Measurements from ENCODE around the gene ATN1.
"Not testable (repeated sequence)": the region's sequence is repeated elsewhere in the genome, so short reads cannot be mapped to it uniquely, and the experiment has no call there.

The ATN1 gene

DNA sequence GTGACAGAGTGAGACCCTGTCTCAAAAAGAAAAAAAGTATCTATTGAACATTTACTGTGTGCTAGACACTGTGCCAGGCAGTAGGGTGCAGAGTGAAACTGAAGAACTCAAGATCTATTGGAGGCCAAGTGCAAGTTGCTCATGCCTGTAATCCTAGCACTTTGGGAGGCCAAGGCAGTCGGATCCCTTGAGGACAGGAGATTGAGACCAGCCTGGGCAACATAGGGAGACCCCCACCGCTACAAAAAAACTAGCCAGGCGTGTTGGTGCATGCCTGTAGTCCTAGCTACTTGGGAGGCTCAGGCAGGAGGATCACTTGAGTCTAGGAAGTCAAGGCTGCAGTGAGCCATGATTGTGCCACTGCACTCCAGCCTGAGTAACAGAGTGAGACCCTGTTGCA is 35.1 kb upstream of the ATN1 start:
- not testable (repeated sequence) for H3K27me3 Mint-ChIP-seq (ENCODE audit: low read depth); H3K36me3 Mint-ChIP-seq (ENCODE audit: low read depth); H3K9me3 Mint-ChIP-seq; DNase-seq (ENCODE audit: low spot score)
- peak overlapping the region; percentile 64 for H3K27ac Mint-ChIP-seq
- H3K4me1 Mint-ChIP-seq (ENCODE audit: low read depth) = peaks cover 12% of the 10 kb centered on the region
- H3K4me3 Mint-ChIP-seq = peak overlapping the region; percentile 21

DNA sequence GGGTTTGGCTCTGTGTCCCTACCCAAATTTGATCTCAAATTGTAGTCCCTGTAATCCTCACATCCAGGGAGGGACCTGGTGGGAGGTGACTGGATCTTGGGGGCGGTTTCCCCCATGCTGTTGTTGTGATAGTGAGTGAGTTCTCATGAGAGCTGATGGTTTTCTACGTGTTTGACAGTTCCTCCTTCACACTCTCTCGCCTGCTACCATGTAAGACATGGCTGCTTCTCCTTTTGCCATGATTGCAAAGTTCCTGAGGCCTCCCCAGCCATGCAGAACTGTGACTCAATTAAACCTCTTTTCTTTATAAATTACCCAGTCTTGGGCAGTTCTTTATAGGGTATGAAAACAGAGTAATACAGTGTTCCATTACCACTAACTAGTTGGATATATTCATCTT is 33.4 kb upstream of the ATN1 start:
- no peaks in the 10 kb centered on the region for H3K9me3 Mint-ChIP-seq
- H3K4me1 Mint-ChIP-seq (ENCODE audit: low read depth) = peaks cover 12% of the 10 kb centered on the region
- H3K27me3 Mint-ChIP-seq (ENCODE audit: low read depth) = no peaks in the 10 kb centered on the region
- H3K4me3 Mint-ChIP-seq = no peak overlapping the region
- no peak for DNase-seq (ENCODE audit: low spot score)
- no peak overlapping the region for H3K27ac Mint-ChIP-seq
- peaks cover 2% of the 10 kb centered on the region for H3K36me3 Mint-ChIP-seq (ENCODE audit: low read depth)

DNA sequence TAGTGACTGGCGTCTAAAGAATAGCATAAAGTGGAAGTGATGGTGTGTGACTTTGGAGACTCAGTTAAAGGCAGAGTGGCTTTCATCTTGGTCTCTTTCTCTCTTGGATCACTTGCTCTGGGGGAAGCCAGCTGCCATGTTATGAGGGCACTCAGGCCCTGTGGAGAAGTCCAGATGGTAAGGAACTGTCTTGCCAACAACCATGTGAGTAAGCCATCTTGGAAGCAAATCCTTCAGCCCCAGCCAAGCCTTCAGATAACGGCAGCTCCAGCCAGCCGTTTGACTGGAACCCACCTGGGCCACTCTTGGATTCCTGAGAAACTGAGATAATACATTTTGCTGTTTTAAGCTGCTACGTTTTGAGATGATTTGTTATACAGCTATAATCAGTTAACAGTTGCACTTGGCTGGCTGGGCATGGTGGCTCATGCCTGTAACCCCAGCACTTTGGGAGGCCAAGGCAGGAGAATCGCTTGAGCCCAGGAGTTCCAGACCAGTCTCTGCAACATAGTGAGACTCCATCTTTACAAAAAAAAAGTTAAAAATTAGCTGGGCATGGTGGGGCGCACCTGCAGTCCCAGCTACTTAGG is 30.8 kb upstream of the ATN1 start:
- Mint-ChIP-seq H3K9me3 (no peaks in the 10 kb centered on the region), H3K27me3 (ENCODE audit: low read depth) (no peaks in the 10 kb centered on the region), H3K4me3 (no peak overlapping the region), H3K36me3 (ENCODE audit: low read depth) (no peaks in the 10 kb centered on the region), H3K4me1 (ENCODE audit: low read depth) (peaks cover 10% of the 10 kb centered on the region), H3K27ac (no peak overlapping the region)
- DNase-seq (ENCODE audit: low spot score) = no peak

GRCh38 chr12:6899427-6899826 is 28.3 kb upstream of the ATN1 start:
- H3K9me3 Mint-ChIP-seq = no peaks in the 10 kb centered on the region
- H3K36me3 Mint-ChIP-seq (ENCODE audit: low read depth) = no peaks in the 10 kb centered on the region
- no peak overlapping the region for H3K4me3 Mint-ChIP-seq
- H3K27ac Mint-ChIP-seq = no peak overlapping the region
- no peak for DNase-seq (ENCODE audit: low spot score)
- H3K27me3 Mint-ChIP-seq (ENCODE audit: low read depth) = no peaks in the 10 kb centered on the region
- peaks cover 13% of the 10 kb centered on the region for H3K4me1 Mint-ChIP-seq (ENCODE audit: low read depth)

DNA sequence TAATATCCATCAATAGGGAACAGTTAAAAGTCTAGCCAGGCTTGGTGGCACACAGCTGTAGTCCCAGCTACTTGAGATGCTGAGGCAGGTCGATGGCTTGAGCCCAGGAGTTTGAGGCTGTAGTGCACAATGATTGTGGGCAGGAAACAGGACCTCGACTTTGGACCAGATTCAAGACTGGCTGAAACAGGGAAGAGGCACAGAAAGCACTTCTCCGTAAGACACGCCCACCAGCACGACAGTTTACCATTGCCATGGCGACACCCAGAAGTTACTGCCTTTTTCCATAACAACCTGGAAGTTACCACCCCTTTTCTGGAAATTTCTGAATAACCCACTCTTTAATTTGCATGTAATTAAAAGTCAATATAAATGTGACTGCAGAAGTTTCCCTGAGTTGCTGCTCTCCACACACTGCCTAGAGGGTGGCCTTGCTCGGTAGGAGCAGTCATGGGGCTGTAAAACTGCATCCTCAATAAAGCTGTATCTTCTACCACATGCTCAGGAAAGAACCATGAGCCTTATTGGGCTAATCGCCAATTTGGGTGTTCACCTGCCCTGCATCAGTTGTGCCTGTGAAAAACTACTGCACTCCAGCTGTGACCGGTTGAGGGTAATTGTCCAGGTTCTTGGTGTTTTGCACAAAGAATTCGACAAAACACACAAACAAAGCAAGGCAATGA is 27.8 kb upstream of the ATN1 start:
- Mint-ChIP-seq H3K4me1 (ENCODE audit: low read depth) (peaks cover 13% of the 10 kb centered on the region), H3K27me3 (ENCODE audit: low read depth) (no peaks in the 10 kb centered on the region), H3K36me3 (ENCODE audit: low read depth) (no peaks in the 10 kb centered on the region), H3K27ac (no peak overlapping the region), H3K9me3 (no peaks in the 10 kb centered on the region), H3K4me3 (no peak overlapping the region)
- no peak for DNase-seq (ENCODE audit: low spot score)

DNA sequence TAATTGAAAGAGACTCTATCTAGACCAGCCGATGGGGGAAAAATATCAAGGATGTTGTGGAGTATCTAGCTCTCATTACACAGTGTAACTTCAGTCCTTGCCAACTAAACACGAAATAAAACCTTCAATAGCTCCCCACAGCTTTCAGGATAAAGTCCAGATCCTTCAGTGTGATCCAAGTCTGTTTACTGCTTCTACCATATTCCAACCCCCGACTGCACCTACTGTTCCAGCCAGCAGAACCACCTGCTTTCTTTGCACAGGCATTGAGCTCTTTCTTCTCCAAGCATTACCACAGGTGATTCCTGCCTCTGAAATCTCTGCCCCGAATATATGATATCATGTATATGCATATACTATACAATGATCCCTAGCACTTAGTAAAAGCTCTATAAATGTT is 25.3 kb upstream of the ATN1 start:
- DNase-seq (ENCODE audit: low spot score) = no peak
- Mint-ChIP-seq H3K36me3 (ENCODE audit: low read depth) (no peaks in the 10 kb centered on the region), H3K27me3 (ENCODE audit: low read depth) (no peaks in the 10 kb centered on the region), H3K4me1 (ENCODE audit: low read depth) (peaks cover 13% of the 10 kb centered on the region), H3K27ac (no peak overlapping the region), H3K9me3 (no peaks in the 10 kb centered on the region), H3K4me3 (no peak overlapping the region)

DNA sequence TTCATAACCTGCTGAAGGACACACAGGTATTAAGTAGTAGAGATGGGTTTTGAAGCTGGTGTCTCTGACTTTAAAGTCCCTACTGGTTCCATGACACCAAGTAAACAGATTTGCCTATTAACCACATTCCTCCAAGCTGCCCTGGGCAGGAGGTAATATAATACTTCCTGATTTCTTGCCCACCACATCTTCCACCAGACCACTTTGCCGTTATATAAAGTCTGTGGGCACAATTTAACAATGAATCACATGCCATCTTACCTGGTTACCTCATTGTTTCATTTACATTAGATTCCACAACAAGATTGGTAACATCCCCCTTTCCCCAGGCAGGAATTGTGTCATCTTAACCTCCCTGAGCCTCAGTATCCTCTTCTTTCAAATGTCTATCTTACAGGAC is 24.0 kb upstream of the ATN1 start:
- no peak for DNase-seq (ENCODE audit: low spot score)
- Mint-ChIP-seq H3K36me3 (ENCODE audit: low read depth) (no peaks in the 10 kb centered on the region), H3K4me3 (no peak overlapping the region), H3K27ac (no peak overlapping the region), H3K9me3 (no peaks in the 10 kb centered on the region), H3K27me3 (ENCODE audit: low read depth) (no peaks in the 10 kb centered on the region), H3K4me1 (ENCODE audit: low read depth) (peaks cover 13% of the 10 kb centered on the region)

DNA sequence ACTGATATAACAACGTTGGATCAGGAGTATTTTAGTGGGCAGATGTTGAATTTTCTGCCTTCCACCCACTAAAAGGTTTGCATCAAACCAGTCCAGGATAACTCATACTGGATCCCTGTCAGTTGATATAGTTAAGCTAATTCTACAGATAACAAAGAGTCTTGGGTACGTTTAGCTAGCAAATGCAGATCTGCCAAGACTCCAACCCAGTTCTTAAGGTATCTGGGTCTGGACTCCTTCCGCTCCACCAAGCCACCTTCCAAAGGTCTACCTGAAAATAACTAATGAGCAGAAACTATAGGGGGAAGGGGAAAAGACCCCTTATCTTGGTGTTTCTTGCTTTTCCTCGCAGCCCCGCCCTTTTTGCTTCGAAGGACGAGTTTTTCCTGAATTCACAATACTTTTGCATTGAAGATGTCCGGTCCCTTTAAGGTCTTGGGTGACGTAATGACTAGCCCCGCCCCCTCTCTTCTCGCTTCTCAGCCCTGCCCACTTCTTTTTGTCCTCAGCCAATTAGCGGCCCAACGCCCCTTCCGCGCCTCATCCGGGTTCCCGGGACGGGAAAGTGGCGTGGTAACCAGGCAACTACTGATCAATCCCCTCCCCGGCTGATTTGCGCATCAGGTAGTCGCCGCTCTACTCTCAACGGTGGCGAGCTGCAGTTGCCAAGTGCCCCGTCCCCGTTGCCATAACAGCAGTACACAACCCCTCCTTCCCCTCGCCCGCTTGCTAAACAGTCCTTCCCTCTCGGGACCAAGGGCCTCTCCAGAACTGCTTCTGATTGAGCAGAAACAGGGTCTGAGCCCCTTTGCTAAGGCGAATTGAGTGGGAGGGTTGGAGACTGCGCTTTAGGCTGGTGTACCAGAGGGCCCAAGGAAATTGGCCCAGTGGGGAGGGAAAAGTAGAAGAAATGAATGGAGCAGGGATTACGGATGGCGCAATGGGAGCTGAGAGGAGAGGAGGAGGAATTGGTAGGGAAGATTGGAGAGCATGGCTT is 23.2 kb upstream of the ATN1 start, which contains the start of gene LRRC23:
Gene LRRC23, plus strand, starts transcription at position 543 of the 997 bp plus-strand sequence. CDS start 812 bp downstream, outside the sequence.
- DNase-seq (ENCODE audit: low spot score) = peak; percentile 97
- Mint-ChIP-seq H3K27ac (no peak within 1 kb of the TSS), H3K36me3 (ENCODE audit: low read depth) (no peaks in the 10 kb centered on the region), H3K4me3 (no peak within 1 kb of the TSS), H3K27me3 (ENCODE audit: low read depth) (no peaks in the 10 kb centered on the region), H3K9me3 (no peaks in the 10 kb centered on the region), H3K4me1 (ENCODE audit: low read depth) (peaks cover 11% of the 10 kb centered on the region)

GRCh38 chr12:6905414-6906040 is 22.2 kb upstream of the ATN1 start:
- Mint-ChIP-seq H3K4me1 (ENCODE audit: low read depth) (peaks cover 3% of the 10 kb centered on the region), H3K36me3 (ENCODE audit: low read depth) (no peaks in the 10 kb centered on the region), H3K27me3 (ENCODE audit: low read depth) (no peaks in the 10 kb centered on the region), H3K4me3 (no peak overlapping the region), H3K9me3 (no peaks in the 10 kb centered on the region), H3K27ac (no peak overlapping the region)
- no peak for DNase-seq (ENCODE audit: low spot score)

DNA sequence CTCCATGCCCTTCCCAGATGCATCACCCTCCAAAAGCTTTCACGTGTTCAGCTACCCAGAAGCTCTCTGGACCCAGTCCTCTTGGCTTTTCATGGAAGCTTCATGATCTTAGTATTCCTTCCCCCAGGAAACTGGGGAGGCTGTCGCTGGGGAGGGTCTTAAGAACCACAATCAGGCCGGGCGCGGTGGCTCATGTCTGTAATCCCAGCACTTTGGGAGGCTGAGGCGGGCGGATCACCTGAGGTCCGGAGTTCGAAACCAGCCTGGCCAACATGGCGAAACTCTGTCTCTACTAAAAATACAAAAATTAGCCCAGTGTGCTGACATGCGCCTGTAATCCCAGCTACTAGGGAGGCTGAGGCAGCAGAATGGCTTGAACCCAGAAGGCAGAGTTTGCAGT is 19.6 kb upstream of the ATN1 start:
- not testable (repeated sequence) for H3K4me1 Mint-ChIP-seq (ENCODE audit: low read depth); H3K27ac Mint-ChIP-seq; H3K4me3 Mint-ChIP-seq; DNase-seq (ENCODE audit: low spot score); H3K36me3 Mint-ChIP-seq (ENCODE audit: low read depth); H3K27me3 Mint-ChIP-seq (ENCODE audit: low read depth); H3K9me3 Mint-ChIP-seq

GRCh38 chr12:6909421-6910145 is 18.2 kb upstream of the ATN1 start:
- Mint-ChIP-seq H3K4me1 (ENCODE audit: low read depth) (peaks cover 7% of the 10 kb centered on the region), H3K27me3 (ENCODE audit: low read depth) (no peaks in the 10 kb centered on the region), H3K4me3 (no peak overlapping the region), H3K36me3 (ENCODE audit: low read depth) (no peaks in the 10 kb centered on the region), H3K27ac (no peak overlapping the region), H3K9me3 (no peaks in the 10 kb centered on the region)
- DNase-seq (ENCODE audit: low spot score) = no peak

DNA sequence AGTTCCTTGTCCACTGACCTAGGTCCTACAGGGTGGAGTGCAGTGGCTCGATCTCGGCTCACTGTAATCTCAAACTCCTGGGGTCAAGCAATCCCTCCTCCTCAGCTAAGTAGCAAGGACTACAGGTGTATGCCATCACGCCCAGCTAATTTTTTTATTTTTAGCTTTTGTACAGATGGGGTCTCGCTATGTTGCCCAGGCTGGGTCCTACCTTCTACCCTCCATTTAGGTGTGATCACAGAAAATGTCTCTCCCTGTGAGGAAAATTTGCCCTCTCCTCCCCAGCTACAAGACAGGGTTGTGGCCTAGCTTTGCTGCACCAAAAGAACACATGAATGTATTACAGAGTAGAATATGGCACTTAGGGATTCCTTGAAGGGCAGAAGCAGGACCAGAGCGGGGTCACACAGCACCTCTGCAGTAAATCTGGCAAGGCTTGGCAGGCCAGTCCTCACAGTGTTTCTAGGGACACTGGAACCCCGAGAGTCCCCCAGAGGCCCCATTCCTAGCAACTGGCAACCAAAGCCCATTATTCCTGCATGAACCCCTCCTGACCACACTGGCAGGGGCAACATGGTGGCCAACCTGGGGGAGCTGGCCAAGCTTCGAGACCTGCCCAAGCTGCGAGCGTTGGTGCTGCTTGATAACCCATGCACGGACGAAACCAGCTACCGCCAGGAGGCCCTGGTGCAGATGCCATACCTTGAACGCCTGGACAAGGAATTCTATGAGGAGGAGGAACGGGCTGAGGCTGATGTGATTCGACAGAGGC is 15.4 kb upstream of the ATN1 start:
- H3K27ac Mint-ChIP-seq = peak overlapping the region; percentile 81

More for the DNA sequence above, 15.4 kb upstream of the ATN1 start:
- Mint-ChIP-seq H3K36me3 (ENCODE audit: low read depth) (peaks cover 17% of the 10 kb centered on the region), H3K4me1 (ENCODE audit: low read depth) (peaks cover 23% of the 10 kb centered on the region), H3K9me3 (no peaks in the 10 kb centered on the region), H3K27me3 (ENCODE audit: low read depth) (no peaks in the 10 kb centered on the region), H3K4me3 (peak overlapping the region; percentile 95)
- no peak for DNase-seq (ENCODE audit: low spot score)
